ENCODE results near the gene YIPF3. TPM values are rescaled to one million over a fixed set of nuclear protein-coding genes. Genes with fewer than 3 reads are reported as not detected.

Gene YIPF3
- total RNA-seq, 1 donor from 2014 or later = 80.0 TPM

DNA sequence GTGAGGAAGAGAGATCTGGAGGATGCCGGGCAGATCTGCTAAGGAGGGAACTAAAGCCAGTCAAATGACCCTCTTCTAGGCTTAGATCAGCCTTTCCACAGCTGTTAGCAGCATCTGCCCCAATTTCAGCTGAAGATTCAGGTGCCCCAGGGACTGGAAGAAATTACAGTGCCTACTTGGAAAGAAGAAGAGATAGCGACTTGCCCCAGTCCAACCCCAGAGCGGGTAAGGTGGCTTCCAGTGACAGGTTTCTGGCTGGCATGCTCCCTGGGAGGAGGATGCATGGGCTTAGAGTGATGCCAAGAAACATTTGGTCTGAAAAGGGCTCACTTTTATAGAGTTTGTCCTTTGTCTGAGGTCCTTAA lies 38.7 kb downstream of the YIPF3 start:
- TF ChIP-seq, protein P1, sequence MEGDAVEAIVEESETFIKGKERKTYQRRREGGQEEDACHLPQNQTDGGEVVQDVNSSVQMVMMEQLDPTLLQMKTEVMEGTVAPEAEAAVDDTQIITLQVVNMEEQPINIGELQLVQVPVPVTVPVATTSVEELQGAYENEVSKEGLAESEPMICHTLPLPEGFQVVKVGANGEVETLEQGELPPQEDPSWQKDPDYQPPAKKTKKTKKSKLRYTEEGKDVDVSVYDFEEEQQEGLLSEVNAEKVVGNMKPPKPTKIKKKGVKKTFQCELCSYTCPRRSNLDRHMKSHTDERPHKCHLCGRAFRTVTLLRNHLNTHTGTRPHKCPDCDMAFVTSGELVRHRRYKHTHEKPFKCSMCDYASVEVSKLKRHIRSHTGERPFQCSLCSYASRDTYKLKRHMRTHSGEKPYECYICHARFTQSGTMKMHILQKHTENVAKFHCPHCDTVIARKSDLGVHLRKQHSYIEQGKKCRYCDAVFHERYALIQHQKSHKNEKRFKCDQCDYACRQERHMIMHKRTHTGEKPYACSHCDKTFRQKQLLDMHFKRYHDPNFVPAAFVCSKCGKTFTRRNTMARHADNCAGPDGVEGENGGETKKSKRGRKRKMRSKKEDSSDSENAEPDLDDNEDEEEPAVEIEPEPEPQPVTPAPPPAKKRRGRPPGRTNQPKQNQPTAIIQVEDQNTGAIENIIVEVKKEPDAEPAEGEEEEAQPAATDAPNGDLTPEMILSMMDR (IDR thresholded peaks at IDR 0.05) = no peak
- TF ChIP-seq POLR2AphosphoS5 (IDR thresholded peaks at IDR 0.05; ENCODE audit: insufficient read depth in 1 of 2, low read depth in 1 of 2) (no peak), POLR2A (IDR thresholded peaks at IDR 0.05) (no peak)
- Histone ChIP-seq H3K4me1 (peaks cover 47% of the 10 kb centered on the region), H3K27ac (peak overlapping the region; percentile 90), H3K27me3 (no peaks in the 10 kb centered on the region), H3K36me3 (no peaks in the 10 kb centered on the region), H3K9me3 (no peaks in the 10 kb centered on the region), H3K4me3 (peak overlapping the region; percentile 67 to 90)
- DNase-seq (ENCODE audit: extremely low spot score in 2 of 2) = no peak
- intact Hi-C loops (cut with DNase I) = no loop called here

DNA sequence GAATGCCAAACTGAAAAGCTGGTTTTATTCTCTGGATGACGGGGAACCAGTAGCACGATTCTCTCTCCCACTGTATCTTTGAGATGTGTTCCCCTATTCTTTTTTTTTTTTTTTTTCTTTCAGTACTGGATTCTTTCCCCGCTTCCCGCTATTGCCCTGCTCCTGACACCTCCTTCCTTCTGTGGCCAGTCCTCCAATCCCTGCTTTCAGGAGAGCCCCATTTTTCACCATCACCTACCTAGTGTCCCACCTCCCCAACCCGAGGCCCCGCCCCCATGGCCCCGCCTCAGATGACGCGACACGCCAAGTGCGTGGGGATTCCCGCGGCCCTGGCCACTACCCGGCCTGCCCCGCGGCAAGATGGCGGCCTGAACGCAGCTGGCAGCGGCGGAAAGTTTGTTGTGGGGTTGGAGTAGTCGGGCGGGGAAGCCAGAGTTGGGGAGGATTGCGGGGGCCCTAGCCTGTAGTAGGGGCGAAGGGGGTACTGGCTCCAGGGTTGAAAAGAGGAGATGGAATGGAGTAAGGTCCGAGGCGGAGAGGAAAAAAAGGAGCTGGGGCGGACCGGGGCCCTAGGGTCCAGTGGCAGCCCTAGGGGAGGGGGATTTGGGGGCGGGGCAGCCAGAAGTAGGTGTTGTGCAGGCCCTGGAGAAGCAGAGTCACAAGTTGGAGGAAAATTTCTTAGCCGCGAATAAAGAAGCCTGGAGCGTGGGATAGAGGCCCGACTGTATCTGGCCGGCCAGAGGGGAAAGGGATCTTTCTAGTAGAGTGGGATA lies 39.3 kb downstream of the YIPF3 start, which contains the start of gene TJAP1:
Gene TJAP1, plus strand, starts transcription at position 336 of the 773 bp plus-strand sequence. CDS start 21,432 bp downstream, outside the sequence.
- no peaks in the 10 kb centered on the region for H3K27me3 ChIP-seq
- H3K9me3 ChIP-seq = no peaks in the 10 kb centered on the region
- no peaks in the 10 kb centered on the region for H3K36me3 ChIP-seq
- H3K4me1 ChIP-seq = peaks cover 44% of the 10 kb centered on the region
- no peak for DNase-seq (ENCODE audit: extremely low spot score in 2 of 2)
- H3K4me3 ChIP-seq = peak within 1 kb of the TSS; percentile 67 to 90
- TF ChIP-seq, protein P1 (IDR thresholded peaks at IDR 0.05) = no peak
- TF ChIP-seq POLR2AphosphoS5 (IDR thresholded peaks at IDR 0.05; ENCODE audit: insufficient read depth in 1 of 2, low read depth in 1 of 2) = peak; percentile 77 to 87
- peak in 1 of 2 donors; percentile 39 for TF ChIP-seq POLR2A (IDR thresholded peaks at IDR 0.05)
- peak within 1 kb of the TSS; percentile 90 for H3K27ac ChIP-seq
- intact Hi-C loops (cut with DNase I) = no loop called here

DNA sequence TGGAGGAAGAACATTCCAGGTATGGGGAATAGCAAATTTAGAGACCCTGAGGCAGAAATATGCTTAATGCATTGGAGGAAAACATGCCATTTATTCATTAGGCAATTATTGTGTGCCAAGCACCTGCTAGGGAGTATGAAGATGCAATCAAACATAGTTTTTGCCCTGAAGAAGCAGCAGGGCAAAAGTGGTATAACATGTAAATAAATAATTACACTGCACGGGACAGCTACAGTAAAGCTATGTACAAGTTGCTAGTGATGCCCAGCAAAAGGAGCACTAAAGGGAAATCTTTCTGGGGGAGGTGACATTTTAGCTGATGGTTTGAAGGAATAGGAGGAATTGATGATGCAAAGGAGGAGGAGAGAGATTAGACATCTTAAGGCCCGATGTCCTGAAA lies 40.0 kb downstream of the YIPF3 start:
- H3K27ac ChIP-seq = peak overlapping the region; percentile 90
- no peaks in the 10 kb centered on the region for H3K27me3 ChIP-seq
- H3K4me3 ChIP-seq = peak overlapping the region; percentile 67 to 90
- no peaks in the 10 kb centered on the region for H3K36me3 ChIP-seq
- H3K9me3 ChIP-seq = no peaks in the 10 kb centered on the region
- intact Hi-C loops (cut with DNase I) = no loop called here
- TF ChIP-seq, protein P1 (IDR thresholded peaks at IDR 0.05) = no peak
- no peak for TF ChIP-seq POLR2A (IDR thresholded peaks at IDR 0.05)
- no peak for TF ChIP-seq POLR2AphosphoS5 (IDR thresholded peaks at IDR 0.05; ENCODE audit: insufficient read depth in 1 of 2, low read depth in 1 of 2)
- no peak for DNase-seq (ENCODE audit: extremely low spot score in 2 of 2)
- peaks cover 38% of the 10 kb centered on the region for H3K4me1 ChIP-seq

DNA sequence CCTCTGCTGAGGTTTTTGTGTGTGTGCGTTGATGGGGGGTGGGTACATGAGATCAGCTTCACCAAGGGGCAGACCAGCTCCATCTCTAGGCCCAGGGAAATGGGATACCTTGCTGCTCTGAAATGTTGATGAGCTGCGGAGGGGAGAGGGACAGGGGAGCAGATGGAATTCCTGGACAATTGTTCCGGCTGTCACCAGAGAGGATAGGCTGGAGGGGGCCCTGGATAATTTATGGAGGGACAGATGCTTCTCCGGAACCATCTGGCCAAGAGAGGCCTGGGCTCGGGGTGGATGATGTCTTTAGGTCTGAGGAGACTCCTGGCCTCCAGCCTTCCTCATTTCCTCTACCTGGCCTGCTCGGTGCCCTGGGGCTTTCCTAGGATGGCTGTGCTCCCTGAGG lies 41.2 kb downstream of the YIPF3 start:
- intact Hi-C loops (cut with DNase I) = no loop called here
- Histone ChIP-seq H3K27me3 (no peaks in the 10 kb centered on the region), H3K27ac (no peak overlapping the region), H3K9me3 (no peaks in the 10 kb centered on the region), H3K4me3 (no peak overlapping the region), H3K36me3 (no peaks in the 10 kb centered on the region), H3K4me1 (peaks cover 27% of the 10 kb centered on the region)
- no peak for DNase-seq (ENCODE audit: extremely low spot score in 2 of 2)
- TF ChIP-seq POLR2A (IDR thresholded peaks at IDR 0.05) = no peak
- TF ChIP-seq POLR2AphosphoS5 (IDR thresholded peaks at IDR 0.05; ENCODE audit: insufficient read depth in 1 of 2, low read depth in 1 of 2) = no peak
- TF ChIP-seq, protein P1 (IDR thresholded peaks at IDR 0.05) = no peak

DNA sequence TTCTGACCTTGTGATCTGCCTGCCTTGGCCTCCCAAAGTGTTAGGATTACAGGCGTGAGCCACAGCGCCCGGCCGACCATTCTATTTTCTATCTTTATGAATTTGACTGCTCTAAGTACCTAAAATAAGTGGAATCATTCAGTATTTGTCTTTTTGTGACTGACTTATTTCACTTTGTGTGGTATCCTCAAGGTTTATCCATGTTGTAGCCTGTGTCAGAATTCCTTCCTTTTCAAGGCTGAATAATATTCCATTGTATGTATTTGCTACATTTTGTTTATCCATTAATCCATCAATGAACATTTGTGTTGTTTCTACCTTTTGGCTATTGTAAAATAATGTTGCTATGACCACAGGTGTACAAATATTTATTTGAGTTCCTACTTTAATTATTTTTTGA lies 44.2 kb downstream of the YIPF3 start:
- DNase-seq (ENCODE audit: extremely low spot score in 2 of 2) = no peak
- TF ChIP-seq POLR2AphosphoS5 (IDR thresholded peaks at IDR 0.05; ENCODE audit: insufficient read depth in 1 of 2, low read depth in 1 of 2) = no peak
- TF ChIP-seq, protein P1 (IDR thresholded peaks at IDR 0.05) = no peak
- no peak for TF ChIP-seq POLR2A (IDR thresholded peaks at IDR 0.05)
- Histone ChIP-seq H3K36me3 (no peaks in the 10 kb centered on the region), H3K27ac (no peak overlapping the region), H3K27me3 (no peaks in the 10 kb centered on the region), H3K4me3 (no peak overlapping the region), H3K4me1 (no peaks in the 10 kb centered on the region), H3K9me3 (no peaks in the 10 kb centered on the region)
- intact Hi-C loops (cut with DNase I) = no loop called here

Measured in vagina (tissue), 2 donors.